ENCODE results near the gene RHEB.

- no peak for TF ChIP-seq POLR2A (IDR thresholded peaks at IDR 0.05)
- no peak for TF ChIP-seq CTCF (IDR thresholded peaks at IDR 0.05)
- no peak for TF ChIP-seq POLR2AphosphoS5 (IDR thresholded peaks at IDR 0.05)
These were observed 67.8 kb downstream of the RHEB start for GRCh38 chr7:151451626-151452571.

All from stomach (tissue), 4 donors.